Activated T-cell treated with anti-CD3 and anti-CD28 coated beads, Interleukin-2, amount 50 U/mL, for 4 hours (primary cell): ENCODE measurements around the gene GREM2. TPM values are rescaled to one million over a fixed set of nuclear protein-coding genes. Genes with fewer than 3 reads are reported as not detected.

ENCODE experiments used
- ATAC-seq, 2 donors: fragments of 200-7000 bp; cut with Tn5 transposase; one replicate each; pipeline ENCODE4 v1.10.0; 2021
- DNase-seq: peaks from one replicate; pipeline ENCODE4 v3.0.0-alpha.2; 2020
- H3K27me3 Mint-ChIP-seq: one replicate; pipeline ENCODE4 v1.8.0; 2021; ENCODE audit warnings: low read depth, mixed read lengths
- H3K36me3 Mint-ChIP-seq: one replicate; pipeline ENCODE4 v1.8.0; 2022; ENCODE audit warnings: mixed read lengths; ENCODE audit not compliant: insufficient read depth
- H3K4me1 Mint-ChIP-seq: one replicate; pipeline ENCODE4 v1.8.0; 2021; ENCODE audit warnings: low read depth, mixed read lengths
- H3K4me3 Mint-ChIP-seq: one replicate; pipeline ENCODE4 v1.8.0; 2021; ENCODE audit warnings: mild to moderate bottlenecking, moderate library complexity, mixed read lengths
- H3K9me3 Mint-ChIP-seq: one replicate; pipeline ENCODE4 v1.8.0; 2021; ENCODE audit warnings: mixed read lengths
- total RNA-seq, 3 donors: library from RNA; stranded (reverse); gene quantifications; one replicate each; pipeline ENCODE4 v1.2.1, GENCODE V29; 2021

The GREM2 gene
- total RNA-seq, 3 donors from 2014 or later: not detected

DNA sequence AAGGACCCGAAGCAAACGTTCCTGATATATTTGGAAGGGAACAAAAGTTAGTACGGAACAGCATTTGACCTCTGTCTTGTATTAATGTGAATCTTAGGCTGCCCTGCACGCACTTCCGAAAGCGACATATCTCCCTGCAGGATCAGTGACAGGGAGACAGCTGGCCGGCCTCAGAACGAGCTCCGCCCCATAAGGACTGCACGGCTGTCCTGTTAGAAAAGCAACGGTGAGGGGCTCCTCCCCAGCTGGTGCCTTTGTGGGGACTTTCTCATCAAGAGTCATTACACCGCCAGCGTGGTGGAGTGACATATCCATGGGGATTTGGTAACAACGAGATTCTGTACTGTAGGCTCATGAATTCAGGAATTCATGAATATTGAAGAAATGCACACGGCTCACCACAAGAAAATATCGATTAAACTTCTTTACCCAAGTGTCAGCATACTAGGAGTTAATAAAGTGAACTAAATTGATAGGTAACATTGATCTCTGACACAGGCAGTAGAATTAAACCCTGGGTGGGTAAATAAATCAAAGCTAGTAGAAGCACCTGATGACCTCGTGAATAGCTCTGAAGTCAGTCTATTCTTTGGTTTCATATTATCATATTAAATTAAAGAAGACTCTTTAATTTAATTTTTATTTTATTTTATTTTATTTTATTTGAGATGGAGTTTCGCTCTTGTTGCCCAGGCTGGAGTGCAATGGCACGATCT lies 8.1 kb upstream of the GREM2 start:
- no peaks in the 10 kb centered on the region for H3K27me3 Mint-ChIP-seq
- ATAC-seq: no peak

DNA sequence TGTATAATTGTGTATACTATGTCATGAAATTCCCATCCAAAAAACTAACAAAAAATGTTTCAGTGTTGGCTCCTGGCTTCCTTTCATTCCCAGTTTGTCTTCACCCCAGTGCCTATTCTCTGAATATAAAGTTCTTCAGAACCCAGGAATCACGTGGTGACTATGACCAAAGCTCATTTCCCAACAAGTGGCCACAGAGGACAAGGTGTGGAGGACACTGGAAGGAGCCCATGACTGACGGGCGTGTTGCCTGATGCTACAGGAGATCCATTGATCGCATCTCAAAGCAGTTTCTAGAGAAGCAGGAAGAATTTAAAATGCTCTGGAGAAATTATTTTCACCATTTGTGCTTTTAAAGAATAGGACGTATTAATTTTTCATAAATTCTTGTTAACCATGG lies 7.4 kb upstream of the GREM2 start:
- Mint-ChIP-seq H3K4me3 (no peak overlapping the region), H3K27me3 (no peaks in the 10 kb centered on the region), H3K9me3 (no peaks in the 10 kb centered on the region), H3K4me1 (peaks cover 2% of the 10 kb centered on the region), H3K36me3 (no peaks in the 10 kb centered on the region)
- ATAC-seq (no peak), DNase-seq (no peak)

More for the DNA sequence above, 8.1 kb upstream of the GREM2 start:
- peaks cover 2% of the 10 kb centered on the region for H3K4me1 Mint-ChIP-seq
- no peak for DNase-seq
- no peaks in the 10 kb centered on the region for H3K36me3 Mint-ChIP-seq
- no peaks in the 10 kb centered on the region for H3K9me3 Mint-ChIP-seq
- no peak overlapping the region for H3K4me3 Mint-ChIP-seq

DNA sequence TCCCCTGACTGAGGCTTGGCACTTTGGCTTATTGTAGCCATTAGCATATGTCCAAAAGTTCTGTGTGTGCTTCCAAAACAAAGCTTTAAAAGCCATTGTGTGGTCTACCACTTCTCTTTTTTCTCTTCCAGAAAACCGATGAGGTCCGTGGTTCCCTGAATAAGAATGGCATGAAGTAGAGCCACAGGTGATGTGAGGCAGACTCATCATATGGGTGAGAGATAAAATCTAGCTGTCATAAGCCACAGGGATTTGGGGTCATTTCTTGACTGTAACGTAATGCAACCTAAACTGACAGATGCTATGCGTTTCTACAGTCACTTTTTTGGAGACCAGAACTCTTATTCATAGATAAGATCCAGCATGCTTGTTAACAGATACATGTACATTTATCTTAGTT lies 7.0 kb upstream of the GREM2 start:
- ATAC-seq: peak in 1 of 2 donors; percentile 14
- DNase-seq: no peak
- no peak overlapping the region for H3K4me3 Mint-ChIP-seq
- no peaks in the 10 kb centered on the region for H3K27me3 Mint-ChIP-seq
- H3K36me3 Mint-ChIP-seq: no peaks in the 10 kb centered on the region
- peaks cover 3% of the 10 kb centered on the region for H3K4me1 Mint-ChIP-seq
- no peaks in the 10 kb centered on the region for H3K9me3 Mint-ChIP-seq

DNA sequence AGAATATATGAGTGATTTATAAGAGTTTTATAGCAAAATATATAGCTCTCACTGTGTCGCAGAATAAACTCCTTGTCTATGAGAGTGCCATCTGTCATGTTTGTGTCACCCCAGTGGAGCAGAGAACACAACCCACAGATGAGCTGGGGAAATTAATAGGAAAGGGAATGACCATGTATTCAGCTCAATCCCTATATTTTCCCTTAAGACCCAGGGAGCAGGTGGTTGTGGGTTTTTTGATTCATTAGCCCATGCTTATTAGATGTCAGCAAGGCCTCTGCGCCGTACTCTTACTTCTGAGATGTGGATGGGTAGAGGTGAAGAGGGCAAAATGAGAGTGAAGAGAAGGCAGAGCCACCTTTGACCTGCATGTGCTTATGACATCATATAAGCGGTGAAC lies 4.1 kb upstream of the GREM2 start:
- peaks cover 33% of the 10 kb centered on the region for H3K4me1 Mint-ChIP-seq

DNA sequence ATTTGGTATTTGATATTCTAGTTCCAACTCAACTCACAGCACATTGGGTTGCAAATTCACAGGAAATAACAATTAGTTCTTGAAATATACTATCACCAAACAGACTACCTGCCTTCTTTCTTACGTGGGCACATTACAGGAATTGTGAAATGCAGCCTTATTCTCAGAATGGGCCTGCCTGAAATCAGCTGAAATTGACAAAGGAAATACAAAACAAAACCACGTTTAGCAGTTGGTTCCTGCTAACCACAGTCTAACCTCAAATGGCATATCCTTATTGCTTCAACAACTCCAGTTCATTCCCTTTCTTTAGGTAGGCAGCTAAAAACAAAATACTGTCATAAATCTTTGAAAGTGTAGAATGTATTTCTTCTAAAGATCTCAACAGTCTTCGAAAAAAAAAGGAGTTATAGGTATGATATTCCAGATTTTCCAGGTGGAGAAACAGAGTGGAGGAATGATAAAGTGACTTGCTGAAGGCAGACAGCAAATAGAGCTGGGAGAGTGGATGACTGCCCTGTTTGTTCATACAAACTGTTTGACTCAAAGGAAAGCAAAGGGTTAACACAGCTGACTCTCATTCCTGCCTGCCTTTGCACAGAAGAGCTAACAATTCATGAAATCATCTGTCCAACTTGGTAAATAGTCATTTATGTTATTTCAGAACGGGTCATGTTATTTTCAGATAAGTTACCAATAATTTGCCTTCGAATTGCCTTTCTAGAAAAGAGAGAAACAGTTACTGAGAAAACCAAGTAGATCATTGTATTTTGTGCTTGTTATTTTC lies 1.6 kb upstream of the GREM2 start:
- no peak for ATAC-seq
- DNase-seq: no peak
- Mint-ChIP-seq H3K4me1 (peaks cover 40% of the 10 kb centered on the region), H3K27me3 (peaks cover 29% of the 10 kb centered on the region), H3K4me3 (no peak overlapping the region), H3K9me3 (no peaks in the 10 kb centered on the region), H3K36me3 (no peaks in the 10 kb centered on the region)

More for the DNA sequence above, 4.1 kb upstream of the GREM2 start:
- no peak for ATAC-seq
- no peaks in the 10 kb centered on the region for H3K36me3 Mint-ChIP-seq
- no peak overlapping the region for H3K4me3 Mint-ChIP-seq
- DNase-seq: no peak
- no peaks in the 10 kb centered on the region for H3K9me3 Mint-ChIP-seq
- peaks cover 23% of the 10 kb centered on the region for H3K27me3 Mint-ChIP-seq

DNA sequence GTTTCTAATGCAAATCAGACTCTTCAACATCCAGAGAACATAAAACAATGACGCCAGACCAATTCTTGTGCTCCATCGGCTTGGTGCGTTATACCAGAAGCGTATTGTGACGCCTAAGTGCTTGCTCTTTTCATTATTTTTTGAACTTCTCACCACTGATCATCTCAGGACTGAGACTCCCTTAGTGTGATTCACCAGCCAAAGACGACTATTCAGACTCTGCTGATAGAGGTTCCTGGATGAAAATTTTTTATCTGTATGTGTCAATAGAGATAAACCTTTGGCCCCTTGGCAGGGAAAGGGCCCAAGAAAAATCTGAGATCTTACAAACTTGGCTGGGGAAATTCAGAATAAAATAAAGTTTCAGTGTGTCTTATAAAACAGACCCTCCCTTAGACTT lies 856 bp upstream of the GREM2 start:
- Mint-ChIP-seq H3K9me3 (no peaks in the 10 kb centered on the region), H3K27me3 (peaks cover 29% of the 10 kb centered on the region), H3K4me3 (no peak overlapping the region), H3K36me3 (no peaks in the 10 kb centered on the region), H3K4me1 (peaks cover 40% of the 10 kb centered on the region)
- ATAC-seq (no peak), DNase-seq (no peak)

DNA sequence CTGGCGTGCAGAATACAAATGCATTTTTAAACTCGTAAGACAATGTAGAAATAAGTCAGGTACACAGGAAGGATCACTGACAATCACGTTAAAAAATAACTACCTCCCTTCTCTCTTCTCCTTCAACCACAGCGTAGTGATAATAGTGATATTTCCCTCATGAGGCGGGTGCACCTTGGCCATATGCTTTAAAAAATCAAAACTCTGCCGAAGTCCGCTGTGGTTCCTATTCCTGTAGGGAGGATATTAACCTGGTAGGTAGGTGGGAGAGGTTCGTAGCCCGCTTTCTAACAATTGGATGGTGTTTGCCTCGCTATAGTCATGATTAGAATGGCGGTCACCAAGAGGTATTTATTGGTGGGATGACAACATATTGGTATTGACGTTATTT lies 732 bp downstream of the GREM2 start:
- Mint-ChIP-seq H3K27me3 (peaks cover 29% of the 10 kb centered on the region), H3K36me3 (no peaks in the 10 kb centered on the region), H3K4me1 (peaks cover 40% of the 10 kb centered on the region), H3K4me3 (peak overlapping the region; percentile 92), H3K9me3 (no peaks in the 10 kb centered on the region)
- ATAC-seq: no peak
- no peak for DNase-seq

DNA sequence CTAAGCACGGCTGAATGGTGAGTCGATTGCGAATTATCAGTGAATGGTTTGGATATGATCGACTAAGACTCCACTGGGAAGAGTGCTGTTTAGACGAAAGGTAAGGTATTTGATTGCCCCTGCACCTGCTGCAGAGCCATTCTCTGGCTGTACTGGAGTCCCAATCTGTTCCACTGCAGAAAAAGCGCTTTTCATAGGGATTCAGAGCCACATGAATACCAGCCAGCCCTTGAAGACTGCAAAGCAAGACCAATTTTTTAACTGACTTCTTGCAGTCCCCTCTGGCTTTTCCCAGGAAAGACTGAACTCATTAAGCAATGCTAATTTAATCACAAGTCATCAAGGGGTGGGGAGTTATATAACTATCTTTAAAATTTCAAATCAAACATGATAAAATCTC lies 1.3 kb downstream of the GREM2 start:
- Mint-ChIP-seq H3K4me1 (peaks cover 40% of the 10 kb centered on the region), H3K4me3 (peak overlapping the region; percentile 15), H3K27me3 (peaks cover 29% of the 10 kb centered on the region), H3K9me3 (no peaks in the 10 kb centered on the region), H3K36me3 (no peaks in the 10 kb centered on the region)
- no peak for DNase-seq
- no peak for ATAC-seq

DNA sequence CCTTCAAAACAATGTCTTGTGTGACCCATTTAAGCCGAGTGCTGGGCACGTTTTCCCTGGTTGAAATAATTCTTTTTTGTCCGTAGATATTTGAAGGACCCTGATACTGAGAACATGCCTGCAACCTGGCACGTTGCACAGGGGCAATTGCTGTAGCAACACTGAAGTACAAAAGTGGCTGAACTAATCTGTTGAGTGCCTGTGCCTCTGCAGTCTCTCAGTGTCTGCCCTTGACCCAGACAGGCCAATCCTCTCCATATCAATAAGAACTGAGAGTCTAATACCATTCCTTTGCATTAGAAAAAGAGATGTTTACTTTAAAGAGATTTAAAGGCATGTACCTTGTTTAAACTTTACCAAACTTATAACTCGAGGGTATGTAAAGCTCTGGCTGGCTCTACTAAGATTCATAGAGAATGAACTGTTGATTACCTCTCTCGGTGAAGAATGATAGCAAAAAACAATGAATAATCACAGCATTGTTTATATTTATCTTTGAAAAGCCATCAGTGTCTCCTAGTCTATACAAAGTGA lies 2.4 kb downstream of the GREM2 start:
- Mint-ChIP-seq H3K9me3 (no peaks in the 10 kb centered on the region), H3K4me3 (no peak overlapping the region), H3K36me3 (no peaks in the 10 kb centered on the region), H3K4me1 (peaks cover 40% of the 10 kb centered on the region), H3K27me3 (peaks cover 29% of the 10 kb centered on the region)
- DNase-seq: no peak
- ATAC-seq: no peak

DNA sequence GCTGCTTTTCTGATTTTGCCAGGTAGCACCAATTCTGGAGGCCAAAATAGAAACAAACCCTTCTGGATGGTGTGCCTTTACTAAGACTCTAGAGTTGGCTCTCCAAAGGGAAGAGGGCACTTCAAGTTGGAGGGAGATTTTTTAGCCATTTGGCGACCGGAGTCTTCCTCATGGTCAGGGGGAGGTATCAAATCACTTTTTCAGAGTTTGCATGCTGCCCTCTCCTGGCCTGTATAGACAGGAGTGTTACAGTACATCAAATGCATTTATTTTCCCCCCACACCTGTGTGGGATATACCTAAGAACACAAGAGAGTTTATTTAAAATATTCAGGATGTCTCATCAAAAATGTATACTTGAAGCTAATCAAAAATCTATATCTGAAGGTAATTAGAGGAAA lies 3.2 kb downstream of the GREM2 start:
- H3K4me3 Mint-ChIP-seq: no peak overlapping the region
- H3K36me3 Mint-ChIP-seq: no peaks in the 10 kb centered on the region

DNA sequence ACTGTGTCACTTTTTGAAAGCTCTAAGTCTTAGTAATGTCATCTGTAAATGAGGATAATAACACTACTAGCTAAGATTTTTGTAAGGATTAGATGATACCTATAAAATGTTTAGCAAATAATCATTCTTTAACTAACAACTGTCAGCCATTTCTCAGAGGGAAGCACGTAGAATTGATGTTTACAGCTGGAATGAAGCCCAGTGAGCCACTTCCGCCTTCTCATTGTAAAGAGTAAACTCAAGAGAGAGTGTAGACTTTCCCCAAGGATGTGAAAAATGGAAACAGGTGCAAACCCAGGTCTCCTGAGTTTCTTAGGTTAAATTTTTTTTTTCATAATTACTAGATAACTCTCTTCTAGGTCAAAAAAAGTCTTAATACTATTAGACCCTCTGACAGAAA lies 4.9 kb downstream of the GREM2 start:
- Mint-ChIP-seq H3K36me3 (no peaks in the 10 kb centered on the region), H3K4me3 (no peak overlapping the region), H3K27me3 (peaks cover 16% of the 10 kb centered on the region), H3K4me1 (peaks cover 19% of the 10 kb centered on the region), H3K9me3 (no peaks in the 10 kb centered on the region)
- ATAC-seq: no peak
- no peak for DNase-seq

More for the DNA sequence above, 3.2 kb downstream of the GREM2 start:
- Mint-ChIP-seq H3K27me3 (peaks cover 29% of the 10 kb centered on the region), H3K9me3 (no peaks in the 10 kb centered on the region), H3K4me1 (peaks cover 36% of the 10 kb centered on the region)
- DNase-seq (no peak), ATAC-seq (no peak)

DNA sequence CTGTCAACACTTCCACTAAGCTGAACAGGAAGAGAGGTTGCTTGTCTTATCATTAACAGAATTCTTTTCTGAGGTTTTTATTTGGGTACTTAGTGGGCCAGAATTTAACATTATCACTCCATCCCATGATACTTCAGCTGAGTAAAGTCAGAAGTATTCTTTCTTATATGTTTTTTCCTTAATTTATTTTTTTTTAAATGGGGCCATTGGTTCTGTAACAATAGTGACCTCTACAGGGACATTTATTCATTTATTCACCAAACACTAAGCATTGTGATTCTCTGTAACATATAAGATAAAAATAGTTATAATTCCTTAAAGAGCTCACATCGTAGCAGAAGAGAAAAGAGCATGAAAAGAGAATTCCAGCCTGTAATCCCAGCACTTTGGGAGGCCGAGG lies 9.8 kb downstream of the GREM2 start:
- Mint-ChIP-seq H3K36me3 (no peaks in the 10 kb centered on the region), H3K9me3 (no peaks in the 10 kb centered on the region), H3K4me1 (no peaks in the 10 kb centered on the region), H3K27me3 (no peaks in the 10 kb centered on the region), H3K4me3 (no peak overlapping the region)
- no peak for DNase-seq
- ATAC-seq: no peak

DNA sequence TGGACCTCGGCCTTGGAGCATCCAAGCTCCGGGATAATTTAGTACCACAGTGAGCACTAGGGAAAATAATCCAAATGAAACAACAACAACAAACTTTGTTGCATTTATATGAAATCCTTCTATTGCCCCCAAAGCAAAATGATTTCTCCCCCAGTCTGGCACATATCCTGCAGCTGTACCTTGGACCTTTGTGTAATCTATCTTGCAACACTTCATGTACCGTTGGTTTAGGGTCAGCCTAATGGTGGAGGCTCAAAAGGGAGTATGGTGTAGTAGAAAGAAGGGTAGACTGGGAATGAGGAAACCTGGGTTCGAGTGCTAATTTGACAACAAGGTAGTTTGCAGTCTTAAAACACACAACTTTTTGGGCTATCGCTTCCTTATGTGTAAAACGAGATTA lies 12.1 kb downstream of the GREM2 start:
- no peaks in the 10 kb centered on the region for H3K4me1 Mint-ChIP-seq
- no peak overlapping the region for H3K4me3 Mint-ChIP-seq
- H3K36me3 Mint-ChIP-seq: no peaks in the 10 kb centered on the region
- H3K9me3 Mint-ChIP-seq: no peaks in the 10 kb centered on the region
- no peak for DNase-seq
- no peaks in the 10 kb centered on the region for H3K27me3 Mint-ChIP-seq
- ATAC-seq: no peak

DNA sequence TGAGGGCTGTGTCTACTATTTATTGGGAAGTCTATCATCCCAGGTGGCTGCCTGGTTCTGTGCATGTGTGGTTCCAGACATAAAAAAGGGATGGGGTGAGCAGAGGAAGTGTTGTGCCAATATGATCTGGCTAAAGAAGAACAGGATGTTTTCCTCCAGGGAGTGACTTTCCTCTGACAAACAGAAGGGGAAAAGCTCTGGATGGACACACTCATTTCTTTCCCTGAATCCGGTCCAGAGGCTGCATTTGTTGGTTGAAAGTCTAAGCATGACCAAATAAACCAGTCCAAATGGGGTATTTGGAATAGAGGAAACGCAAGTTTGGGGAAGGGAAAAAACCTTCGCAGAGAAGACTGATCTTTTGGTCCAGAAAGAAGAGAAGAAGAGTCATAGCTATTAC lies 12.7 kb downstream of the GREM2 start:
- no peak for ATAC-seq

More for the DNA sequence above, 12.7 kb downstream of the GREM2 start:
- Mint-ChIP-seq H3K27me3 (no peaks in the 10 kb centered on the region), H3K4me1 (no peaks in the 10 kb centered on the region), H3K36me3 (no peaks in the 10 kb centered on the region), H3K4me3 (no peak overlapping the region), H3K9me3 (no peaks in the 10 kb centered on the region)
- no peak for DNase-seq
